GM23338 (cell line): Measurements from ENCODE around the gene ZGPAT. TPM values are rescaled to one million over a fixed set of nuclear protein-coding genes. Genes with fewer than 3 reads are reported as not detected.

Experiments used
- EZH2 ChIP-seq: fragments of 200-600 bp; sonication (generic); IDR thresholded peaks from one replicate; pipeline ENCODE4 v1.8.0; 2017; ENCODE audit warnings: antibody characterized with exemption, mild to moderate bottlenecking, low read depth; ENCODE audit not compliant: unreplicated experiment
- REST ChIP-seq: IDR thresholded peaks from one replicate; pipeline ENCODE4 v1.6.1; 2018; ENCODE audit warnings: antibody characterized with exemption; ENCODE audit not compliant: unreplicated experiment
- polyA plus RNA-seq: library from polyadenylated mRNA; unstranded; fragments of >200 nt; fragmentation: Nextera tagmentation; extraction: Ambion mirVana; gene quantifications from 2 replicates; pipeline ENCODE4 v1.2.1, GENCODE V29; 2016
- total RNA-seq: library from RNA; depleted of rRNA; stranded (reverse); fragments of >200 nt; shearing (Covaris generic); gene quantifications from 2 replicates; pipeline ENCODE4 v1.2.3, GENCODE V29; 2014
- TF ChIP-seq, protein P1 (sequence below): fragments of 250-450 bp; sonication (Bioruptor Pico); IDR thresholded peaks from 2 replicates; pipeline ENCODE4 v1.5.0; 2020; ENCODE audit warnings: mild to moderate bottlenecking, moderate library complexity

ZGPAT gene
- total and polyA plus RNA-seq, 2 experiments from 2014 or later = 25.0 to 39.2 TPM

DNA sequence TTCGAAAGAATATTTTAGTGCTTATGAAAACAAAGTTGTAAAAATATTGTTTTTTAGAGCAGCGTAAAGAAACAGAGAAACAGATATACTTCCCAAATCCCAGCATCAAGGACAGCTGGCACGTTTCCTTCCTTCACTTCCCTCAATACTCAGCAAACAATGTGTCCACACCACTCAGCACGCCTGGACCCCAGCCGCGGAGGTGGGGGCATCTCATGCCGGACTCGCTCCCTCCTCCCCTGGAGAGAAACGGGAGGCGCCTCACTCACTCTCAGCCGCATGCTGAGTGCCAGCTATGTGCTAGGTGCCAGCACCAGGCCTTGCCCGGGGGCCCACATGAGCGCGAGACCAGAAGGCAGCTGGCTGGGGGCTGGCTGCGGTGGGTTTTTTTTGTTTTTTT lies 66.5 kb downstream of the ZGPAT start (continued):
- TF ChIP-seq, protein P1, sequence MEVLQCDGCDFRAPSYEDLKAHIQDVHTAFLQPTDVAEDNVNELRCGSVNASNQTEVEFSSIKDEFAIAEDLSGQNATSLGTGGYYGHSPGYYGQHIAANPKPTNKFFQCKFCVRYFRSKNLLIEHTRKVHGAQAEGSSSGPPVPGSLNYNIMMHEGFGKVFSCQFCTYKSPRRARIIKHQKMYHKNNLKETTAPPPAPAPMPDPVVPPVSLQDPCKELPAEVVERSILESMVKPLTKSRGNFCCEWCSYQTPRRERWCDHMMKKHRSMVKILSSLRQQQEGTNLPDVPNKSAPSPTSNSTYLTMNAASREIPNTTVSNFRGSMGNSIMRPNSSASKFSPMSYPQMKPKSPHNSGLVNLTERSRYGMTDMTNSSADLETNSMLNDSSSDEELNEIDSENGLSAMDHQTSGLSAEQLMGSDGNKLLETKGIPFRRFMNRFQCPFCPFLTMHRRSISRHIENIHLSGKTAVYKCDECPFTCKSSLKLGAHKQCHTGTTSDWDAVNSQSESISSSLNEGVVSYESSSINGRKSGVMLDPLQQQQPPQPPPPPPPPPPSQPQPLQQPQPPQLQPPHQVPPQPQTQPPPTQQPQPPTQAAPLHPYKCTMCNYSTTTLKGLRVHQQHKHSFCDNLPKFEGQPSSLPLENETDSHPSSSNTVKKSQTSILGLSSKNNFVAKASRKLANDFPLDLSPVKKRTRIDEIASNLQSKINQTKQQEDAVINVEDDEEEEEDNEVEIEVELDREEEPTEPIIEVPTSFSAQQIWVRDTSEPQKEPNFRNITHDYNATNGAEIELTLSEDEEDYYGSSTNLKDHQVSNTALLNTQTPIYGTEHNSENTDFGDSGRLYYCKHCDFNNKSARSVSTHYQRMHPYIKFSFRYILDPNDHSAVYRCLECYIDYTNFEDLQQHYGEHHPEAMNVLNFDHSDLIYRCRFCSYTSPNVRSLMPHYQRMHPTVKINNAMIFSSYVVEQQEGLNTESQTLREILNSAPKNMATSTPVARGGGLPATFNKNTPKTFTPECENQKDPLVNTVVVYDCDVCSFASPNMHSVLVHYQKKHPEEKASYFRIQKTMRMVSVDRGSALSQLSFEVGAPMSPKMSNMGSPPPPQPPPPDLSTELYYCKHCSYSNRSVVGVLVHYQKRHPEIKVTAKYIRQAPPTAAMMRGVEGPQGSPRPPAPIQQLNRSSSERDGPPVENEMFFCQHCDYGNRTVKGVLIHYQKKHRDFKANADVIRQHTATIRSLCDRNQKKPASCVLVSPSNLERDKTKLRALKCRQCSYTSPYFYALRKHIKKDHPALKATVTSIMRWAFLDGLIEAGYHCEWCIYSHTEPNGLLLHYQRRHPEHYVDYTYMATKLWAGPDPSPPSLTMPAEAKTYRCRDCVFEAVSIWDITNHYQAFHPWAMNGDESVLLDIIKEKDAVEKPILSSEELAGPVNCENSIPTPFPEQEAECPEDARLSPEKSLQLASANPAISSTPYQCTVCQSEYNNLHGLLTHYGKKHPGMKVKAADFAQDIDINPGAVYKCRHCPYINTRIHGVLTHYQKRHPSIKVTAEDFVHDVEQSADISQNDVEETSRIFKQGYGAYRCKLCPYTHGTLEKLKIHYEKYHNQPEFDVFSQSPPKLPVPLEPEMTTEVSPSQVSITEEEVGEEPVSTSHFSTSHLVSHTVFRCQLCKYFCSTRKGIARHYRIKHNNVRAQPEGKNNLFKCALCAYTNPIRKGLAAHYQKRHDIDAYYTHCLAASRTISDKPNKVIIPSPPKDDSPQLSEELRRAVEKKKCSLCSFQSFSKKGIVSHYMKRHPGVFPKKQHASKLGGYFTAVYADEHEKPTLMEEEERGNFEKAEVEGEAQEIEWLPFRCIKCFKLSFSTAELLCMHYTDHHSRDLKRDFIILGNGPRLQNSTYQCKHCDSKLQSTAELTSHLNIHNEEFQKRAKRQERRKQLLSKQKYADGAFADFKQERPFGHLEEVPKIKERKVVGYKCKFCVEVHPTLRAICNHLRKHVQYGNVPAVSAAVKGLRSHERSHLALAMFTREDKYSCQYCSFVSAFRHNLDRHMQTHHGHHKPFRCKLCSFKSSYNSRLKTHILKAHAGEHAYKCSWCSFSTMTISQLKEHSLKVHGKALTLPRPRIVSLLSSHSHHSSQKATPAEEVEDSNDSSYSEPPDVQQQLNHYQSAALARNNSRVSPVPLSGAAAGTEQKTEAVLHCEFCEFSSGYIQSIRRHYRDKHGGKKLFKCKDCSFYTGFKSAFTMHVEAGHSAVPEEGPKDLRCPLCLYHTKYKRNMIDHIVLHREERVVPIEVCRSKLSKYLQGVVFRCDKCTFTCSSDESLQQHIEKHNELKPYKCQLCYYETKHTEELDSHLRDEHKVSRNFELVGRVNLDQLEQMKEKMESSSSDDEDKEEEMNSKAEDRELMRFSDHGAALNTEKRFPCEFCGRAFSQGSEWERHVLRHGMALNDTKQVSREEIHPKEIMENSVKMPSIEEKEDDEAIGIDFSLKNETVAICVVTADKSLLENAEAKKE (CRISPR knock-in tag) = no peak
- TF ChIP-seq EZH2 = no peak
- no peak for TF ChIP-seq REST
